SK-N-MC (cell line): ENCODE data around the gene RORC.
"Not testable (repeated sequence)": the region's sequence is repeated elsewhere in the genome, so short reads cannot be mapped to it uniquely, and the experiment has no call there.

Experiments
- DNase-seq: peaks from one replicate; pipeline ENCODE4 v3.0.0-alpha.2; 2011; ENCODE audit warnings: low read depth, low spot score
- H3K27ac ChIP-seq: fragments of 200-600 bp; sonication (generic); 2 replicates; pipeline ENCODE4 v1.5.1; 2016; ENCODE audit warnings: mixed run types
- H3K36me3 ChIP-seq: fragments of 200-600 bp; sonication (generic); 2 replicates; pipeline ENCODE4 v1.6.1; 2017; ENCODE audit warnings: antibody characterized with exemption, low read length, mixed read lengths; ENCODE audit not compliant: insufficient read depth
- H3K4me3 ChIP-seq: fragments of 200-600 bp; sonication (generic); 2 replicates; pipeline ENCODE4 v1.5.1; 2016
- H3K9ac ChIP-seq: fragments of 200-600 bp; sonication (generic); 2 replicates; pipeline ENCODE4 v1.8.0; 2017; ENCODE audit warnings: mixed run types, mixed read lengths; ENCODE audit not compliant: insufficient read length
- H3K9me3 ChIP-seq: fragments of 200-600 bp; sonication (generic); 2 replicates; pipeline ENCODE4 v1.6.1; 2017; ENCODE audit warnings: low read depth, mild to moderate bottlenecking, antibody characterized with exemption, low read length, moderate library complexity, mixed read lengths
- EZH2 ChIP-seq: fragments of 200-600 bp; sonication (generic); IDR thresholded peaks from one replicate; pipeline ENCODE4 v1.6.1; 2017; ENCODE audit warnings: antibody characterized with exemption
- FOXP2 ChIP-seq: optimal IDR thresholded peaks from 2 replicates; pipeline ENCODE3; 2011; ENCODE audit warnings: mild to moderate bottlenecking, moderate library complexity; ENCODE audit not compliant: insufficient read depth; ENCODE audit errors: extremely low read length, control extremely low read depth
- POLR2AphosphoS5 ChIP-seq: IDR thresholded peaks from 2 replicates; pipeline ENCODE4 v1.6.1; 2012; ENCODE audit warnings: mild to moderate bottlenecking, low read depth, low read length, borderline replicate concordance

RORC gene

GRCh38 chr1:151831605-151832004 lies at the start of gene RORC:
RORC (minus strand) TSS chr1:151831802; CDS start chr1:151831764, 38 bp downstream.
- Histone ChIP-seq H3K9ac (no peak within 1 kb of the TSS), H3K36me3 (no peaks in the 10 kb centered on the region), H3K27ac (no peak within 1 kb of the TSS), H3K9me3 (no peaks in the 10 kb centered on the region), H3K4me3 (no peak within 1 kb of the TSS)
- TF ChIP-seq FOXP2: no peak
- TF ChIP-seq POLR2AphosphoS5: no peak
- no peak for TF ChIP-seq EZH2
- DNase-seq: no peak

GRCh38 chr1:151875419-151876097 lies 44.0 kb upstream of the RORC start:
- Histone ChIP-seq H3K27ac (no peak overlapping the region), H3K9ac (no peak overlapping the region), H3K36me3 (no peaks in the 10 kb centered on the region), H3K9me3 (no peaks in the 10 kb centered on the region), H3K4me3 (no peak overlapping the region)
- DNase-seq: no peak
- TF ChIP-seq FOXP2 (no peak), EZH2 (no peak), POLR2AphosphoS5 (no peak)

GRCh38 chr1:151872776-151873175 lies 41.2 kb upstream of the RORC start:
- not testable (repeated sequence) for H3K9me3 ChIP-seq, H3K36me3 ChIP-seq, H3K9ac ChIP-seq, H3K4me3 ChIP-seq, H3K27ac ChIP-seq, DNase-seq

GRCh38 chr1:151871284-151872030 lies 39.9 kb upstream of the RORC start:
- H3K27ac ChIP-seq: no peak overlapping the region
- no peak overlapping the region for H3K4me3 ChIP-seq
- H3K36me3 ChIP-seq: no peaks in the 10 kb centered on the region
- no peak for DNase-seq
- no peak overlapping the region for H3K9ac ChIP-seq
- H3K9me3 ChIP-seq: no peaks in the 10 kb centered on the region
- TF ChIP-seq POLR2AphosphoS5 (no peak), FOXP2 (no peak), EZH2 (no peak)

- H3K36me3 ChIP-seq: no peaks in the 10 kb centered on the region
- TF ChIP-seq EZH2 (no peak), POLR2AphosphoS5 (no peak), FOXP2 (no peak)
- no peak overlapping the region for H3K9ac ChIP-seq
- DNase-seq: no peak
- H3K4me3 ChIP-seq: no peak overlapping the region
- H3K27ac ChIP-seq: no peak overlapping the region
- no peaks in the 10 kb centered on the region for H3K9me3 ChIP-seq
Observed at GRCh38 chr1:151868486-151868885, 36.9 kb upstream of the RORC start.

GRCh38 chr1:151867765-151868411 lies 36.3 kb upstream of the RORC start:
- H3K27ac ChIP-seq: no peak overlapping the region
- TF ChIP-seq POLR2AphosphoS5 (no peak), EZH2 (no peak), FOXP2 (no peak)
- no peaks in the 10 kb centered on the region for H3K36me3 ChIP-seq
- H3K4me3 ChIP-seq: no peak overlapping the region
- DNase-seq: no peak
- no peaks in the 10 kb centered on the region for H3K9me3 ChIP-seq
- H3K9ac ChIP-seq: no peak overlapping the region

- Histone ChIP-seq H3K4me3 (no peak overlapping the region), H3K9me3 (no peaks in the 10 kb centered on the region), H3K9ac (no peak overlapping the region), H3K36me3 (no peaks in the 10 kb centered on the region), H3K27ac (no peak overlapping the region)
- DNase-seq: no peak
- TF ChIP-seq EZH2 (no peak), FOXP2 (no peak), POLR2AphosphoS5 (no peak)
Observed at GRCh38 chr1:151867321-151867720, 35.7 kb upstream of the RORC start.

GRCh38 chr1:151864411-151864810 lies 32.8 kb upstream of the RORC start:
- Histone ChIP-seq H3K9ac (no peak overlapping the region), H3K9me3 (no peaks in the 10 kb centered on the region), H3K27ac (no peak overlapping the region), H3K36me3 (no peaks in the 10 kb centered on the region), H3K4me3 (no peak overlapping the region)
- DNase-seq: no peak
- TF ChIP-seq EZH2: no peak
- no peak for TF ChIP-seq FOXP2
- TF ChIP-seq POLR2AphosphoS5: no peak
